T47D (cell line): ENCODE measurements around the gene GTSE1.

Source experiments
- DNase-seq, 2 experiments: peaks; one replicate each; pipeline versions ENCODE4 v3.0.0 to v3.0.0-alpha.2; 2011 to 2012; ENCODE audit warnings: low read depth in 1 of 2, low spot score in 1 of 2
- JUND ChIP-seq: IDR thresholded peaks from 2 replicates; pipeline ENCODE4 v1.6.1; 2012; ENCODE audit warnings: low read depth
- in situ Hi-C: cut with HindIII; loops from 2 replicates; pipeline ENCODE4 v1.10.0; 2016; ENCODE audit warnings: low sequenced_read_pairs, low pct_unique_long_range_greater_than_20kb

The GTSE1 gene

GRCh38 chr22:46350121-46350520 is 53.5 kb downstream of the GTSE1 start:
- in situ Hi-C loops, result no loop called here

GRCh38 chr22:46350646-46351045 is 54.0 kb downstream of the GTSE1 start:
- DNase-seq, result no peak
- in situ Hi-C loops, result no loop called here

More at GRCh38 chr22:46350121-46350520, 53.5 kb downstream of the GTSE1 start:
- no peak for DNase-seq
- TF ChIP-seq JUND, result no peak

GRCh38 chr22:46351131-46351735 is 54.6 kb downstream of the GTSE1 start:
- no peak for TF ChIP-seq JUND
- in situ Hi-C loops, result no loop called here
- no peak for DNase-seq

More at GRCh38 chr22:46350646-46351045, 54.0 kb downstream of the GTSE1 start:
- no peak for TF ChIP-seq JUND

GRCh38 chr22:46351767-46352166 is 55.1 kb downstream of the GTSE1 start:
- no peak for DNase-seq
- in situ Hi-C loops, result no loop called here
- TF ChIP-seq JUND, result no peak

- DNase-seq, result no peak
- in situ Hi-C loops, result no loop called here
- no peak for TF ChIP-seq JUND
Observed at GRCh38 chr22:46352276-46352675, 55.6 kb downstream of the GTSE1 start.

- in situ Hi-C loops, result no loop called here
- peak in 1 of 2 experiments; percentile 33 for DNase-seq
- no peak for TF ChIP-seq JUND
Observed at GRCh38 chr22:46352691-46353386, 56.2 kb downstream of the GTSE1 start.

- no peak for TF ChIP-seq JUND
- in situ Hi-C loops, result no loop called here
- no peak for DNase-seq
Observed at GRCh38 chr22:46353483-46354105, 56.9 kb downstream of the GTSE1 start.

GRCh38 chr22:46354176-46354992 is 57.7 kb downstream of the GTSE1 start:
- no peak for DNase-seq
- TF ChIP-seq JUND, result no peak
- in situ Hi-C loops, result no loop called here

- TF ChIP-seq JUND, result no peak
- in situ Hi-C loops, result no loop called here
- DNase-seq, result no peak
Observed at GRCh38 chr22:46354993-46355305, 58.3 kb downstream of the GTSE1 start.

GRCh38 chr22:46355369-46355995 is 58.8 kb downstream of the GTSE1 start:
- peak; percentile 64 to 77 for DNase-seq
- in situ Hi-C loops, result no loop called here
- TF ChIP-seq JUND, result no peak

- in situ Hi-C loops, result no loop called here
- TF ChIP-seq JUND, result no peak
- DNase-seq, result no peak
Observed at GRCh38 chr22:46355996-46356471, 59.4 kb downstream of the GTSE1 start.

GRCh38 chr22:46356496-46357480 is 60.1 kb downstream of the GTSE1 start:
- in situ Hi-C loops, result no loop called here
- no peak for DNase-seq
- no peak for TF ChIP-seq JUND
